K562 (cell line): Measurements from ENCODE around the gene ATXN3. TPM values are rescaled to one million over a fixed set of nuclear protein-coding genes. Genes with fewer than 3 reads are reported as not detected.

Source experiments
- ARHGAP35 ChIP-seq: fragments of 450-650 bp; IDR thresholded peaks from 2 replicates; pipeline ENCODE4 v1.6.1; 2018; ENCODE audit not compliant: partially characterized antibody
- ATF1 ChIP-seq, 2 experiments: fragments of 450-650 bp in 1 of 2; IDR thresholded peaks; 2 replicates each; pipeline ENCODE4 v1.6.1; 2016; ENCODE audit warnings: missing compliant biosample characterization in 1 of 2, missing genetic modification characterization in 1 of 2
- CHAMP1 ChIP-seq: fragments of 450-650 bp; IDR thresholded peaks from 2 replicates; pipeline ENCODE4 v1.6.1; 2016; ENCODE audit warnings: mild to moderate bottlenecking
- EGR1 ChIP-seq: fragments of 450-650 bp; conservative IDR thresholded peaks from 2 replicates; pipeline ENCODE4 v1.6.1; 2017; ENCODE audit warnings: mild to moderate bottlenecking
- FOXM1 ChIP-seq, 2 experiments: fragments of 450-650 bp in 1 of 2; sonication (generic) in 1 of 2; formaldehyde crosslinking in 1 of 2; IDR thresholded peaks; 2 replicates each; pipeline versions ENCODE4 v1.6.1 to v1.9.0; 2017 to 2022; ENCODE audit warnings: low read depth in 2 of 2, mild to moderate bottlenecking in 2 of 2, missing genetic modification reagents in 1 of 2, moderate library complexity in 1 of 2
- HINFP ChIP-seq: fragments of 450-650 bp; conservative IDR thresholded peaks from 2 replicates; pipeline ENCODE4 v1.6.1; 2016; ENCODE audit warnings: missing genetic modification characterization, low read depth, mild to moderate bottlenecking, control low read depth, missing compliant biosample characterization
- KLF13 ChIP-seq: fragments of 450-650 bp; IDR thresholded peaks from 2 replicates; pipeline ENCODE4 v1.6.1; 2016; ENCODE audit warnings: missing genetic modification characterization, low read depth, mild to moderate bottlenecking, missing compliant biosample characterization, moderate library complexity, borderline replicate concordance
- PHF20 ChIP-seq: fragments of 450-650 bp; IDR thresholded peaks from 2 replicates; pipeline ENCODE4 v1.6.1; 2018; ENCODE audit not compliant: partially characterized antibody
- POLR2B ChIP-seq: fragments of 450-650 bp; IDR thresholded peaks from 2 replicates; pipeline ENCODE4 v1.6.1; 2018; ENCODE audit warnings: low read depth; ENCODE audit not compliant: partially characterized antibody
- SIN3A ChIP-seq, 2 experiments: fragments of 150-350 bp in 1 of 2; IDR thresholded peaks; 2 replicates each; pipeline ENCODE4 v1.6.1; 2011 to 2016; ENCODE audit warnings: borderline replicate concordance in 2 of 2, low read depth in 2 of 2, low read length in 2 of 2, mild to moderate bottlenecking in 2 of 2, moderate library complexity in 2 of 2; ENCODE audit not compliant: control insufficient read depth in 1 of 2
- SIRT6 ChIP-seq: IDR thresholded peaks from one replicate; pipeline ENCODE4 v1.6.1; 2012; ENCODE audit warnings: low read depth, mild to moderate bottlenecking, control low read depth, inconsistent platforms, low read length, moderate library complexity
- STAT5B ChIP-seq: fragments of 250-450 bp; sonication (Bioruptor Pico); IDR thresholded peaks from 2 replicates; pipeline ENCODE4 v1.8.0; 2021; ENCODE audit warnings: mild to moderate bottlenecking, inconsistent platforms
- TOE1 ChIP-seq, 2 experiments: fragments of 450-650 bp in 1 of 2; sonication (generic) in 1 of 2; formaldehyde crosslinking in 1 of 2; IDR thresholded peaks; 2 replicates each; pipeline versions ENCODE4 v1.7.1 to v1.8.0; 2016 to 2022; ENCODE audit warnings: borderline replicate concordance in 2 of 2, mild to moderate bottlenecking in 2 of 2, antibody characterized with exemption in 1 of 2, inconsistent platforms in 1 of 2, low read depth in 1 of 2, missing genetic modification reagents in 1 of 2, moderate library complexity in 1 of 2
- YY1 ChIP-seq, 3 experiments: IDR thresholded peaks; 2 replicates each; pipeline ENCODE4 v1.6.1; 2011; ENCODE audit warnings: low read length in 2 of 3, mild to moderate bottlenecking in 2 of 3, moderate library complexity in 2 of 3, borderline replicate concordance in 1 of 3, control low read depth in 1 of 3, low read depth in 1 of 3; ENCODE audit not compliant: insufficient read depth in 3 of 3, insufficient replicate concordance in 2 of 3, control insufficient read depth in 1 of 3, insufficient read length in 1 of 3; ENCODE audit errors: extremely low read depth in 1 of 3
- ZNF165 ChIP-seq: fragments of 250-450 bp; sonication (Bioruptor Pico); IDR thresholded peaks from 2 replicates; pipeline ENCODE4 v1.4.0; 2020; ENCODE audit warnings: borderline replicate concordance
- polyA plus RNA-seq, 8 experiments: library from polyadenylated mRNA; depleted of rRNA in 4 of 8; stranded (reverse) in 5 of 8; unstranded in 3 of 8; fragments of >200 nt; fragmentation: Nextera tagmentation in 2 of 8; fragmentation: Illumina TruSeq in 1 of 8; extraction: Ambion mirVana in 2 of 8; extraction: Trizol in 1 of 8; gene quantifications; 2 replicates each; pipeline versions ENCODE4 v1.2.1 to v1.2.3, GENCODE V29; 2011 to 2014; ENCODE audit warnings: inconsistent platforms in 1 of 8, missing spikeins in 1 of 8
- total RNA-seq, 7 experiments: library from RNA; depleted of rRNA in 6 of 7; stranded (reverse); fragments of >200 nt in 6 of 7; fragmentation: Illumina TruSeq in 2 of 7; extraction: Trizol in 2 of 7; gene quantifications; 2 replicates each; pipeline versions ENCODE4 v1.2.1 to v1.2.3, GENCODE V29; 2011 to 2021; ENCODE audit warnings: low replicate concordance in 1 of 7

Gene ATXN3
- total and polyA plus RNA-seq, 9 of the 15 experiments (the other 6 are each of a cell fraction or from before 2014, with no cell fraction given): 11.3 to 25.0 (median 14.6) TPM

- TF ChIP-seq HINFP (tag): no peak
- peak; percentile 85 for TF ChIP-seq EGR1
- TF ChIP-seq PHF20: peak; percentile 7
- 0 out of 2 replicates have a peak, but pooled peaks have one; percentile 14 for TF ChIP-seq FOXM1 (IDR thresholded peaks at IDR 0.05; ENCODE audit: low read depth)
- TF ChIP-seq FOXM1 (CRISPR knock-in tag; IDR thresholded peaks at IDR 0.05; ENCODE audit: low read depth): no peak
- TF ChIP-seq ZNF165 (CRISPR knock-in tag): no peak
- peak; percentile 83 for TF ChIP-seq TOE1 (IDR thresholded peaks at IDR 0.05; ENCODE audit: borderline replicate concordance)
- TF ChIP-seq TOE1 (CRISPR knock-in tag; IDR thresholded peaks at IDR 0.05; ENCODE audit: borderline replicate concordance, low read depth): no peak
- TF ChIP-seq SIN3A (IDR thresholded peaks at IDR 0.05; ENCODE audit: borderline replicate concordance in 2 of 2, control insufficient read depth in 1 of 2, low read depth in 2 of 2, low read length in 2 of 2): peak; percentile 53 to 75; a peak in 1 of 4 replicates
- TF ChIP-seq STAT5B (CRISPR knock-in tag): no peak
- TF ChIP-seq ATF1 (CRISPR knock-in tag; IDR thresholded peaks at IDR 0.05): no peak
- TF ChIP-seq ATF1 (tag; IDR thresholded peaks at IDR 0.05): peak; percentile 46; the same call in 1 of the 2 replicates
- TF ChIP-seq KLF13 (tag): peak; percentile 45; the same call in 1 of the 2 replicates
- TF ChIP-seq POLR2B: peak; percentile 73
- TF ChIP-seq ARHGAP35: no peak
- 0 out of 2 replicates have a peak, but pooled peaks have one; percentile 58 for TF ChIP-seq CHAMP1
- peak in 2 of 3 experiments; percentile 62 to 77 for TF ChIP-seq YY1 (IDR thresholded peaks at IDR 0.05; ENCODE audit: borderline replicate concordance in 1 of 3, control insufficient read depth in 1 of 3, extremely low read depth in 1 of 3, insufficient read depth in 3 of 3, insufficient read length in 1 of 3, insufficient replicate concordance in 2 of 3, low read depth in 1 of 3, low read length in 2 of 3)
- no peak for TF ChIP-seq SIRT6
Observed at GRCh38 chr14:92106143-92106926, at the start of gene ATXN3 (continued).
